ENCODE results near the gene EXOC3L4. TPM values are rescaled to one million over a fixed set of nuclear protein-coding genes. Genes with fewer than 3 reads are reported as not detected.

Gene EXOC3L4
- total and polyA plus RNA-seq, 9 of the 15 experiments (the other 6 are each of a cell fraction or from before 2014, with no cell fraction given): 0.10 to 6.7 (median 0.98) TPM; not detected in 1

DNA sequence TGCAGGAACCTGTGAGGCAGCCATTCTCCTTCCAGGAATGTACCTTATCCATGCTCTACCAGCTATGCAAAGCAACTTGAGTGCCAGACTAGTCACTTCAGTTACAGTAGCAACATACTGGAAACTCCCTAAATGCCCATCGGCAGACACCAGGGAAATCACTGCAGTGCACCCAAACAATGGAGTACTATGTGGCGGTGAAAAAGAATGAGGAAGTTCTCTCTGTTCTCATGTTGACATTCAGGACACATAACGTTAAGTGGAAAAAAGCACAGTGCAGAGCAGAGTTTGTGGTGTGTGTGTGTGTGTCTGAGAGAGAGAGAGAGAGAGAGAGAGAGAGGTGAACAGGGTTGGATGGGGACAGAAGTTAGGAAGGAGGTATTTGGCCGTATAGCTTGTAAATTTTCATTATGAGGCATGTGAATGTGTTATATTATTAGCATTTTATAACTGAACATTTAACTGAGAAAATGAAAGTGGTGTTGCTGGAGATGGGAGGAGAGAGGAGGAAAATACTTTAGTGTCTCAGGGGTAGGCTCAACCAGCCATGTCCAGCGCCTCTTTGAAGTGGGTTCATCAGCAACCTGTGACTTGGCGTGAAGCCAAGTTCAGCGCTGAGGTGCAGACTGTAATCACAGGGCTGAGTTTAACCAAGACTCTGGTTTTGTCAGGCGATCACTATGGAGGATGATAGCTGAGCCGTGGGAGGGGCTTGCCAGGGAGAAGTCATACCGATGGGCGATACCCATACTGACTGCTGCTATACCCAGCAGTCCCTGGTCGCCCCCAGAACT lies 46.0 kb downstream of the EXOC3L4 start (continued):
- no peak for TF ChIP-seq RAD21 (CRISPR knock-in tag; conservative IDR thresholded peaks at IDR 0.05 in 1 of 2, IDR thresholded peaks at IDR 0.05 in 1 of 2)
- no peak for TF ChIP-seq ZNF12 (CRISPR knock-in tag; IDR thresholded peaks at IDR 0.05)
- no peak for TF ChIP-seq MYC (IDR thresholded peaks at IDR 0.05; ENCODE audit: low read depth, low read length)
- no peak for TF ChIP-seq MYC (CRISPR knock-in tag; IDR thresholded peaks at IDR 0.05; ENCODE audit: borderline replicate concordance, low read depth)
- TF ChIP-seq, protein P1, sequence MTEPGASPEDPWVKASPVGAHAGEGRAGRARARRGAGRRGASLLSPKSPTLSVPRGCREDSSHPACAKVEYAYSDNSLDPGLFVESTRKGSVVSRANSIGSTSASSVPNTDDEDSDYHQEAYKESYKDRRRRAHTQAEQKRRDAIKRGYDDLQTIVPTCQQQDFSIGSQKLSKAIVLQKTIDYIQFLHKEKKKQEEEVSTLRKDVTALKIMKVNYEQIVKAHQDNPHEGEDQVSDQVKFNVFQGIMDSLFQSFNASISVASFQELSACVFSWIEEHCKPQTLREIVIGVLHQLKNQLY (CRISPR knock-in tag; conservative IDR thresholded peaks at IDR 0.05): no peak
- peak; percentile 75 for TF ChIP-seq BCOR (IDR thresholded peaks at IDR 0.05)
- no peak for TF ChIP-seq TEAD2 (tag; IDR thresholded peaks at IDR 0.05)
- TF ChIP-seq, protein P2, sequence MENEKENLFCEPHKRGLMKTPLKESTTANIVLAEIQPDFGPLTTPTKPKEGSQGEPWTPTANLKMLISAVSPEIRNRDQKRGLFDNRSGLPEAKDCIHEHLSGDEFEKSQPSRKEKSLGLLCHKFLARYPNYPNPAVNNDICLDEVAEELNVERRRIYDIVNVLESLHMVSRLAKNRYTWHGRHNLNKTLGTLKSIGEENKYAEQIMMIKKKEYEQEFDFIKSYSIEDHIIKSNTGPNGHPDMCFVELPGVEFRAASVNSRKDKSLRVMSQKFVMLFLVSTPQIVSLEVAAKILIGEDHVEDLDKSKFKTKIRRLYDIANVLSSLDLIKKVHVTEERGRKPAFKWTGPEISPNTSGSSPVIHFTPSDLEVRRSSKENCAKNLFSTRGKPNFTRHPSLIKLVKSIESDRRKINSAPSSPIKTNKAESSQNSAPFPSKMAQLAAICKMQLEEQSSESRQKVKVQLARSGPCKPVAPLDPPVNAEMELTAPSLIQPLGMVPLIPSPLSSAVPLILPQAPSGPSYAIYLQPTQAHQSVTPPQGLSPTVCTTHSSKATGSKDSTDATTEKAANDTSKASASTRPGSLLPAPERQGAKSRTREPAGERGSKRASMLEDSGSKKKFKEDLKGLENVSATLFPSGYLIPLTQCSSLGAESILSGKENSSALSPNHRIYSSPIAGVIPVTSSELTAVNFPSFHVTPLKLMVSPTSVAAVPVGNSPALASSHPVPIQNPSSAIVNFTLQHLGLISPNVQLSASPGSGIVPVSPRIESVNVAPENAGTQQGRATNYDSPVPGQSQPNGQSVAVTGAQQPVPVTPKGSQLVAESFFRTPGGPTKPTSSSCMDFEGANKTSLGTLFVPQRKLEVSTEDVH (IDR thresholded peaks at IDR 0.05; ENCODE audit: low read depth, partially characterized antibody): no peak
- TF ChIP-seq, protein P3, sequence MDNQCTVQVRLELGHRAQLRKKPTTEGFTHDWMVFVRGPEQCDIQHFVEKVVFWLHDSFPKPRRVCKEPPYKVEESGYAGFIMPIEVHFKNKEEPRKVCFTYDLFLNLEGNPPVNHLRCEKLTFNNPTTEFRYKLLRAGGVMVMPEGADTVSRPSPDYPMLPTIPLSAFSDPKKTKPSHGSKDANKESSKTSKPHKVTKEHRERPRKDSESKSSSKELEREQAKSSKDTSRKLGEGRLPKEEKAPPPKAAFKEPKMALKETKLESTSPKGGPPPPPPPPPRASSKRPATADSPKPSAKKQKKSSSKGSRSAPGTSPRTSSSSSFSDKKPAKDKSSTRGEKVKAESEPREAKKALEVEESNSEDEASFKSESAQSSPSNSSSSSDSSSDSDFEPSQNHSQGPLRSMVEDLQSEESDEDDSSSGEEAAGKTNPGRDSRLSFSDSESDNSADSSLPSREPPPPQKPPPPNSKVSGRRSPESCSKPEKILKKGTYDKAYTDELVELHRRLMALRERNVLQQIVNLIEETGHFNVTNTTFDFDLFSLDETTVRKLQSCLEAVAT (IDR thresholded peaks at IDR 0.05): no peak
- no peak for TF ChIP-seq ATF1 (CRISPR knock-in tag; IDR thresholded peaks at IDR 0.05)
- TF ChIP-seq ATF1 (tag; IDR thresholded peaks at IDR 0.05): no peak
- TF ChIP-seq, protein P4, sequence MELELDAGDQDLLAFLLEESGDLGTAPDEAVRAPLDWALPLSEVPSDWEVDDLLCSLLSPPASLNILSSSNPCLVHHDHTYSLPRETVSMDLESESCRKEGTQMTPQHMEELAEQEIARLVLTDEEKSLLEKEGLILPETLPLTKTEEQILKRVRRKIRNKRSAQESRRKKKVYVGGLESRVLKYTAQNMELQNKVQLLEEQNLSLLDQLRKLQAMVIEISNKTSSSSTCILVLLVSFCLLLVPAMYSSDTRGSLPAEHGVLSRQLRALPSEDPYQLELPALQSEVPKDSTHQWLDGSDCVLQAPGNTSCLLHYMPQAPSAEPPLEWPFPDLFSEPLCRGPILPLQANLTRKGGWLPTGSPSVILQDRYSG (tag; conservative IDR thresholded peaks at IDR 0.05; ENCODE audit: low read depth): no peak
- no peak for TF ChIP-seq ZNF23 (CRISPR knock-in tag; IDR thresholded peaks at IDR 0.05)
- no peak for TF ChIP-seq ETV6 (IDR thresholded peaks at IDR 0.05; ENCODE audit: borderline replicate concordance in 1 of 2, low read depth in 2 of 2, low read length in 1 of 2)
- TF ChIP-seq ETV6 (CRISPR knock-in tag; IDR thresholded peaks at IDR 0.05; ENCODE audit: borderline replicate concordance): no peak
